Progenitor cell of endocrine pancreas (in vitro differentiated cells): ENCODE data around the gene PTPRA. TPM values are rescaled to one million over a fixed set of nuclear protein-coding genes. Genes with fewer than 3 reads are reported as not detected.

Source experiments
- DNase-seq: peaks from one replicate; pipeline ENCODE4 v3.0.0; 2021; ENCODE audit warnings: low spot score; ENCODE audit not compliant: unreplicated experiment
- H3K27ac Mint-ChIP-seq: 2 replicates; pipeline ENCODE4 v1.8.0; 2021; ENCODE audit warnings: mild to moderate bottlenecking, moderate library complexity, mixed read lengths
- H3K27me3 Mint-ChIP-seq: 2 replicates; pipeline ENCODE4 v1.8.0; 2021; ENCODE audit warnings: mixed read lengths
- H3K36me3 Mint-ChIP-seq: 2 replicates; pipeline ENCODE4 v1.8.0; 2022; ENCODE audit warnings: mixed read lengths; ENCODE audit not compliant: insufficient read depth
- H3K4me1 Mint-ChIP-seq: 2 replicates; pipeline ENCODE4 v1.8.0; 2021; ENCODE audit warnings: low read depth, mixed read lengths
- H3K4me3 Mint-ChIP-seq: 2 replicates; pipeline ENCODE4 v1.8.0; 2021; ENCODE audit warnings: low read depth, mild to moderate bottlenecking, moderate library complexity, mixed read lengths
- H3K9me3 Mint-ChIP-seq: 2 replicates; pipeline ENCODE4 v1.8.0; 2021; ENCODE audit warnings: low read depth, mixed read lengths
- CTCF ChIP-seq: fragments of 200-600 bp; sonication (generic); IDR thresholded peaks from one replicate; pipeline ENCODE4 v1.5.0; 2021; ENCODE audit warnings: antibody characterized with exemption, mild to moderate bottlenecking; ENCODE audit not compliant: unreplicated experiment
- total RNA-seq: library from RNA; stranded (reverse); gene quantifications from 2 replicates; pipeline ENCODE4 v1.2.1, GENCODE V29; 2021

PTPRA gene
- total RNA-seq, 1 donor from 2014 or later: 73.2 TPM

DNA sequence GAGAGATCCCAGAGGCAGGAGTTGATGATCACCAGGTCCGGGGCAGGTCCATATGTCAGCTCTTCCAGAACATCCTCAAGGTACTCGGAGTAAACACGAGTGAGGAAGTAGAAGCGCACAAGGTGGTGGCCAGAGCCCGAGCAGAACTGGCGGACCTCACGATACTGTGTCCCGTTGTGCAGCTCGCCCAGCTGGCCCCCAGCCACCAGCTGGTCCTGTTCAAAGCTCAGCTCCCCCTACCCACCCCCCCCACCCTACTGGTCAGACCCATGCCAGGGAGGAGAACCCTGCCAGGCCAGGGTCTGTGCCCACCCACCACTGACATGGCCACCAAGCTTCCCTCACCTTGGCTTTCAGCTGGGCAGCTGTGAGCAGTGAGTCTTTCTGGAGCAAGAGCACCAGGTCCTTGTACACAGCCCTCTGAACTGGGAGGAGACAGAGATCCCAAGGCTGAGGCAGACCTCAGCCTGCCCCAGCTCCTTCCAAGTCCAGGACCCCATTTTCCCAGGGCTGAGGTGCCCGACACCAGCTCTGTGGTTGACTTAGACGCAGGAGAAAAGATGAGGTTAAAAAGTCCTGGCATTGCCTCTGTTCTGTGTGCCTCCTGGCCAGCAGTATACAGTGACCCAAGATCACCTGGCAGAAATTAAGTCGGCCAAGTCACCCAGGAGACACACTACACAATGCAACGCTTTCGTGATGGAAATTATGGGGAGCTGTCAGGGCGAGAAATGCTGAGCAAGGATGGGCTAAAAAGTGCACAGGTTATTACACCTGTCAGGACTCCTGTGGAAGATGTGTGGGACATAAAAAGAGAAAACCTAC is 34.2 kb upstream of the PTPRA start:
- Mint-ChIP-seq H3K4me3 (peak overlapping the region; percentile 77), H3K36me3 (peaks cover 12% of the 10 kb centered on the region), H3K27me3 (no peaks in the 10 kb centered on the region), H3K9me3 (no peaks in the 10 kb centered on the region), H3K4me1 (peaks cover 6% of the 10 kb centered on the region), H3K27ac (peak overlapping the region; percentile 85)
- no peak for TF ChIP-seq CTCF
- DNase-seq: no peak

- peaks cover 6% of the 10 kb centered on the region for H3K4me1 Mint-ChIP-seq
- peak overlapping the region; percentile 77 for H3K4me3 Mint-ChIP-seq
- no peak for TF ChIP-seq CTCF
- no peak for DNase-seq
- H3K27ac Mint-ChIP-seq: no peak overlapping the region
- no peaks in the 10 kb centered on the region for H3K27me3 Mint-ChIP-seq
- peaks cover 9% of the 10 kb centered on the region for H3K36me3 Mint-ChIP-seq
- no peaks in the 10 kb centered on the region for H3K9me3 Mint-ChIP-seq
These were observed 33.5 kb upstream of the PTPRA start for GRCh38 chr20:2839732-2840137.

DNA sequence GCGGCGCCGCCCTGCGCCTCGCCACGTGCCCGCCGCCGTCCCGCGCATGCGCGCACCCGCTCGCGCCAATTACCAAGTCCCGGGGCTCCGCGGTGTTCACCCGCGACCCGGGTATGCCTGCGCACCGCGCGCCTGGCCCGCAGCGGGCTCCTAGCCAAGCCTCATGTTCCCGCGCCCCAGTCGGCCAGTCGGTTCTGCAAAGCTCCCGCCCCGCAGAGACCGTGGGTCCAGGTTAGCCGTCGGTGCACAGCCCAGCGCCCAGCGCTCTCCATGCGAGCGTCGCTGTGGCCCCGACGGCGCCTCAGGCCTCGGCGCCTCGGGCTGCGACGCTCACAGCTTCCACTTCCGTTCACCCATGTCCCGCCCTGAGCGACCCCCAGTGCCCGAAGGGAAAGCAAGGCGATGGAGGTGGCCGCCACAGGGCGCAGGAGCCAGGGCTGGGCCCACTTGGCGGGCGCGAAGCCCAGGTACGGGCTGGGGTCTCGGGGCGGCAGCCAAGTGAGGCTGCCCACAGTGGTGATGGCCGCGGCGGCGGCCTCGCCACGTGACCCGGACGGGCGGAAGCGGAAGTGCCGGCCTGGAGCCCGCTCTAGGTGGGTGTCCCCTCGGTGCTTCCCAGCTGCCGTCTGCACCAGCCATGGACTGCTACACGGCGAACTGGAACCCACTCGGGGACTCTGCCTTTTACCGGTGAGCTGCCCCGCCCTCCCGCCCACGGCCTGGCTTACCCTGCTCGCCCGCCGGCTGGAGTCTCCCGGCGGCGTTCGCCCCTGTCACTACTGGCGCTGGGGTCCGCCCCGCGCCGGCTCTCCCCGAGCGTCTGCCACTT is 32.9 kb upstream of the PTPRA start, which contains the start of the genes PCED1A and VPS16:
TSS of gene PCED1A (minus strand) at position 518 of the 829 bp plus-strand sequence. CDS start 743 bp downstream, outside the sequence.
TSS of gene VPS16 (plus strand) at position 608 of the 829 bp plus-strand sequence. CDS start at position 638, 30 bp downstream.
- DNase-seq: peak; percentile 69
- Mint-ChIP-seq H3K27ac (peak within 1 kb of the TSS; percentile 88), H3K9me3 (no peaks in the 10 kb centered on the region), H3K4me3 (peak within 1 kb of the TSS; percentile 85), H3K36me3 (peaks cover 7% of the 10 kb centered on the region), H3K27me3 (no peaks in the 10 kb centered on the region), H3K4me1 (peaks cover 6% of the 10 kb centered on the region)
- TF ChIP-seq CTCF: no peak

DNA sequence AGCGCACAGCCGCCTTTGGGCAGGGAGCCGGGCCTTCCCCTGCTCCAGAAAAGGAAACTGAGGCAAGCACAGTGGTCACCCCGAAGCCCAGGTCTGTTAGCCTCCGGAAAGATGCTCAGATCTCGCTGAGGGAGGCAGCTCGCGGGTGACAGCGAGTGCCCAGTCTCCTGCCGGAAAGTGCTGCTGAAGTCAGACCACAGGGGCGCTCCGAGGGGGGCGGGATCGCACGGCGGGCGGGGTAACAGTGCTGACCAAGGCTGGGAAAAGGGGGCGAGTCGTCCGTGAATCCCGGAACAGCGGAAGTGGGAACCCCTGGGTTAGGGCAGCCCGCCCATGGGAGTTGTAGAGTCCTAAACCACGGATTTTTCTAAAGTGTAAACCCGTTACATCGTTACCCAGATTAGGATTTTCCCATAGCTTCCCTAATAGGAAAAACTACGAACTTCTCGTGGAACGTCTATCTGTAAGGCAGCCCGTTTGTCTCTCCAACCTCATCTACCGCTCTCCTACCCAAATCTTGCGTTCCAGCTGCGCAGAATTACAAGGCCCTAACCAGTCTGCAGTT is 32.2 kb upstream of the PTPRA start:
- Mint-ChIP-seq H3K9me3 (no peaks in the 10 kb centered on the region), H3K27me3 (no peaks in the 10 kb centered on the region), H3K36me3 (peaks cover 7% of the 10 kb centered on the region), H3K27ac (peak overlapping the region; percentile 27), H3K4me1 (peaks cover 6% of the 10 kb centered on the region), H3K4me3 (peak overlapping the region; percentile 85)
- no peak for TF ChIP-seq CTCF
- peak; percentile 28 for DNase-seq

DNA sequence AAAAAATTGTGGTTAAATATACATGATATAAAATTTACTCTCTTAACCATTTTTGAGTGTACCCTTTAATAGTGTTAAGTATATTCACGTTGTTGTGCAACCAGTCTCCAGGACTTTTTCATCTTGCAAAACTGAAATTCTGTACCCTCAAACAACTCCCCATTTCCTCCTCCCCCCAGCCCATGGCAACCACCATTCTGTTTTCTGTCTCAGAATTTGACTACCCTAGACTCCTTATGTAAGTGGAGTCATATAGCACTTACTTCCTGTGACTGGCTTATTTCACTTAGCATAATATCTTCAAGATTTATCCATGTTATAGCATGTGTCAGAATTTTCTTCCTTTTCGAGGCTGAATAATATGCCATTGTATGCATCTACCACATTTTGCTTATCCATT is 27.7 kb upstream of the PTPRA start:
- peaks cover 4% of the 10 kb centered on the region for H3K4me1 Mint-ChIP-seq
- no peaks in the 10 kb centered on the region for H3K27me3 Mint-ChIP-seq
- H3K9me3 Mint-ChIP-seq: no peaks in the 10 kb centered on the region
- no peak overlapping the region for H3K27ac Mint-ChIP-seq
- DNase-seq: no peak
- no peaks in the 10 kb centered on the region for H3K36me3 Mint-ChIP-seq
- H3K4me3 Mint-ChIP-seq: no peak overlapping the region
- no peak for TF ChIP-seq CTCF
